ENCODE data around the gene KANSL3.

The KANSL3 gene

GRCh38 chr2:96618596-96619283, 19.4 kb downstream of the KANSL3 start:
- DNase-seq = peak; percentile 93
- in situ Hi-C loops (cut with HindIII; ENCODE audit: low pct_ligation_motif_present, low pct_unique_long_range_greater_than_20kb, low sequenced_read_pairs) = no loop called here

- in situ Hi-C loops (cut with HindIII; ENCODE audit: low pct_ligation_motif_present, low pct_unique_long_range_greater_than_20kb, low sequenced_read_pairs) = no loop called here
- DNase-seq = no peak
Measured at GRCh38 chr2:96617012-96617411, 21.1 kb downstream of the KANSL3 start.

- no peak for DNase-seq
- in situ Hi-C loops (cut with HindIII; ENCODE audit: low pct_ligation_motif_present, low pct_unique_long_range_greater_than_20kb, low sequenced_read_pairs) = no loop called here
Measured at GRCh38 chr2:96616535-96616934, 21.6 kb downstream of the KANSL3 start.

- DNase-seq = no peak
- in situ Hi-C loops (cut with HindIII; ENCODE audit: low pct_ligation_motif_present, low pct_unique_long_range_greater_than_20kb, low sequenced_read_pairs) = no loop called here
Measured at GRCh38 chr2:96616128-96616527, 22.0 kb downstream of the KANSL3 start.

- DNase-seq = peak; percentile 71
- in situ Hi-C loops (cut with HindIII; ENCODE audit: low pct_ligation_motif_present, low pct_unique_long_range_greater_than_20kb, low sequenced_read_pairs) = no loop called here
Measured at GRCh38 chr2:96608469-96609455, 29.4 kb downstream of the KANSL3 start.

- in situ Hi-C loops (cut with HindIII; ENCODE audit: low pct_ligation_motif_present, low pct_unique_long_range_greater_than_20kb, low sequenced_read_pairs) = no loop called here
- peak; percentile 17 for DNase-seq
Measured at GRCh38 chr2:96604104-96604503, 34.0 kb downstream of the KANSL3 start.

GRCh38 chr2:96602330-96602823, 35.7 kb downstream of the KANSL3 start:
- DNase-seq = no peak

GRCh38 chr2:96601382-96602292, 36.5 kb downstream of the KANSL3 start:
- in situ Hi-C loops (cut with HindIII; ENCODE audit: low pct_ligation_motif_present, low pct_unique_long_range_greater_than_20kb, low sequenced_read_pairs) = no loop called here
- DNase-seq = no peak

More at GRCh38 chr2:96602330-96602823, 35.7 kb downstream of the KANSL3 start:
- in situ Hi-C loops (cut with HindIII; ENCODE audit: low pct_ligation_motif_present, low pct_unique_long_range_greater_than_20kb, low sequenced_read_pairs) = no loop called here

- DNase-seq = no peak
- in situ Hi-C loops (cut with HindIII; ENCODE audit: low pct_ligation_motif_present, low pct_unique_long_range_greater_than_20kb, low sequenced_read_pairs) = no loop called here
Measured at GRCh38 chr2:96599941-96600340, 38.2 kb downstream of the KANSL3 start.

- no peak for DNase-seq
- in situ Hi-C loops (cut with HindIII; ENCODE audit: low pct_ligation_motif_present, low pct_unique_long_range_greater_than_20kb, low sequenced_read_pairs) = no loop called here
Measured at GRCh38 chr2:96596596-96596995, 41.5 kb downstream of the KANSL3 start.

- DNase-seq = no peak
- in situ Hi-C loops (cut with HindIII; ENCODE audit: low pct_ligation_motif_present, low pct_unique_long_range_greater_than_20kb, low sequenced_read_pairs) = no loop called here
Measured at GRCh38 chr2:96594691-96595152, 43.4 kb downstream of the KANSL3 start.

- no peak for DNase-seq
- in situ Hi-C loops (cut with HindIII; ENCODE audit: low pct_ligation_motif_present, low pct_unique_long_range_greater_than_20kb, low sequenced_read_pairs) = no loop called here
Measured at GRCh38 chr2:96594282-96594681, 43.8 kb downstream of the KANSL3 start.

GRCh38 chr2:96591494-96591893, 46.6 kb downstream of the KANSL3 start:
- DNase-seq = no peak

GRCh38 chr2:96591054-96591453, 47.1 kb downstream of the KANSL3 start:
- no peak for DNase-seq
- in situ Hi-C loops (cut with HindIII; ENCODE audit: low pct_ligation_motif_present, low pct_unique_long_range_greater_than_20kb, low sequenced_read_pairs) = no loop called here

More at GRCh38 chr2:96591494-96591893, 46.6 kb downstream of the KANSL3 start:
- in situ Hi-C loops (cut with HindIII; ENCODE audit: low pct_ligation_motif_present, low pct_unique_long_range_greater_than_20kb, low sequenced_read_pairs) = no loop called here

GRCh38 chr2:96587843-96588242, 50.3 kb downstream of the KANSL3 start:
- DNase-seq = no peak
- in situ Hi-C loops (cut with HindIII; ENCODE audit: low pct_ligation_motif_present, low pct_unique_long_range_greater_than_20kb, low sequenced_read_pairs) = no loop called here

- in situ Hi-C loops (cut with HindIII; ENCODE audit: low pct_ligation_motif_present, low pct_unique_long_range_greater_than_20kb, low sequenced_read_pairs) = no loop called here
- no peak for DNase-seq
Measured at GRCh38 chr2:96584017-96584416, 54.1 kb downstream of the KANSL3 start.

GRCh38 chr2:96580771-96581170, 57.3 kb downstream of the KANSL3 start:
- DNase-seq = peak; percentile 38

GRCh38 chr2:96579422-96579821, 58.7 kb downstream of the KANSL3 start:
- in situ Hi-C loops (cut with HindIII; ENCODE audit: low pct_ligation_motif_present, low pct_unique_long_range_greater_than_20kb, low sequenced_read_pairs) = no loop called here

More at GRCh38 chr2:96580771-96581170, 57.3 kb downstream of the KANSL3 start:
- in situ Hi-C loops (cut with HindIII; ENCODE audit: low pct_ligation_motif_present, low pct_unique_long_range_greater_than_20kb, low sequenced_read_pairs) = no loop called here

More at GRCh38 chr2:96579422-96579821, 58.7 kb downstream of the KANSL3 start:
- no peak for DNase-seq
